HEK293 (cell line): ENCODE data around the gene RPS15.
"Not testable (repeated sequence)": the region's sequence is repeated elsewhere in the genome, so short reads cannot be mapped to it uniquely, and the experiment has no call there.

ENCODE experiments used
- CTCF ChIA-PET: fragments of 350-600 bp; formaldehyde crosslinking; extraction: SDS; loops from one replicate; lab custom pipeline; 2021; ENCODE audit warnings: antibody characterized with exemption; lab: Yijun Ruan, JAX
- POLR2A ChIA-PET: fragments of 300-600 bp; formaldehyde crosslinking; extraction: SDS; loops from one replicate; lab custom pipeline; 2020; ENCODE audit warnings: antibody characterized with exemption, inconsistent platforms; lab: Yijun Ruan, JAX
- H3K27ac ChIP-seq: fragments of 200-500 bp; sonication (Bioruptor generic); 2 replicates; pipeline ENCODE4 v1.5.1; 2014; ENCODE audit warnings: low read depth, low read length, control low read depth, inconsistent platforms; ENCODE audit errors: extremely low read depth
- H3K36me3 ChIP-seq, 2 experiments: fragments of 200-500 bp in 1 of 2; sonication (Bioruptor generic) in 1 of 2; 1 replicate in 1 of 2; 2 replicates in 1 of 2; pipeline ENCODE4 v1.5.1; 2014 to 2017; ENCODE audit warnings: inconsistent platforms in 2 of 2, low read length in 2 of 2; ENCODE audit not compliant: control insufficient read depth in 2 of 2, insufficient read depth in 1 of 2
- H3K4me1 ChIP-seq: fragments of 200-500 bp; sonication (Bioruptor generic); 2 replicates; pipeline ENCODE4 v1.5.1; 2014; ENCODE audit warnings: mild to moderate bottlenecking, low read length, inconsistent platforms; ENCODE audit not compliant: control insufficient read depth, insufficient read depth
- H3K4me3 ChIP-seq: 2 replicates; pipeline ENCODE4 v1.5.1; 2011; ENCODE audit warnings: low read depth, mild to moderate bottlenecking, control low read depth, low read length, moderate library complexity
- H3K9me3 ChIP-seq: fragments of 200-500 bp; sonication (Bioruptor generic); 2 replicates; pipeline ENCODE4 v1.5.1; 2014; ENCODE audit warnings: low read depth, low read length, inconsistent platforms; ENCODE audit not compliant: control insufficient read depth, insufficient read depth
- HOXC10 ChIP-seq: sonication (generic); formaldehyde crosslinking; IDR thresholded peaks from 2 replicates; pipeline ENCODE4 v1.8.1; 2023; ENCODE audit warnings: mild to moderate bottlenecking, missing genetic modification reagents
- ZBTB8A ChIP-seq: fragments of 450-650 bp; formaldehyde crosslinking; IDR thresholded peaks from 2 replicates; pipeline ENCODE4 v1.5.1; 2016; ENCODE audit warnings: missing biosample characterization, missing genetic modification characterization
- ZNF138 ChIP-seq: fragments of 450-650 bp; formaldehyde crosslinking; IDR thresholded peaks from 2 replicates; pipeline ENCODE4 v1.5.1; 2016; ENCODE audit warnings: missing biosample characterization, missing genetic modification characterization, borderline replicate concordance
- ZNF302 ChIP-seq: fragments of 450-650 bp; formaldehyde crosslinking; IDR thresholded peaks from 2 replicates; pipeline ENCODE4 v1.5.1; 2016; ENCODE audit warnings: missing biosample characterization, missing genetic modification characterization, low read depth
- ZNF354C ChIP-seq: fragments of 450-650 bp; formaldehyde crosslinking; IDR thresholded peaks from 2 replicates; pipeline ENCODE4 v1.5.1; 2016; ENCODE audit warnings: missing biosample characterization, missing genetic modification characterization, low read depth, borderline replicate concordance
- ZNF366 ChIP-seq: fragments of 450-650 bp; formaldehyde crosslinking; conservative IDR thresholded peaks from 2 replicates; pipeline ENCODE4 v1.5.1; 2016; ENCODE audit warnings: missing biosample characterization, missing genetic modification characterization
- ZNF37A ChIP-seq: fragments of 450-650 bp; IDR thresholded peaks from 2 replicates; pipeline ENCODE4 v1.5.1; 2018; ENCODE audit warnings: missing biosample characterization, missing genetic modification characterization
- ZNF768 ChIP-seq: fragments of 450-650 bp; formaldehyde crosslinking; IDR thresholded peaks from 2 replicates; pipeline ENCODE4 v1.5.1; 2018; ENCODE audit warnings: missing biosample characterization, mild to moderate bottlenecking, missing genetic modification characterization
- ZNF785 ChIP-seq: fragments of 450-650 bp; formaldehyde crosslinking; IDR thresholded peaks from 2 replicates; pipeline ENCODE4 v1.5.1; 2016; ENCODE audit warnings: missing biosample characterization, missing genetic modification characterization
- ZNF792 ChIP-seq: fragments of 450-650 bp; formaldehyde crosslinking; IDR thresholded peaks from 2 replicates; pipeline ENCODE4 v1.5.1; 2016; ENCODE audit warnings: missing biosample characterization, missing genetic modification characterization
- ZNF830 ChIP-seq: fragments of 450-650 bp; IDR thresholded peaks from 2 replicates; pipeline ENCODE4 v1.5.0; 2018; ENCODE audit warnings: missing biosample characterization, missing genetic modification characterization, low read depth, mild to moderate bottlenecking, moderate library complexity
- TF ChIP-seq, protein P1 (sequence below): fragments of 450-650 bp; formaldehyde crosslinking; IDR thresholded peaks from 2 replicates; pipeline ENCODE4 v1.5.1; 2016; ENCODE audit warnings: missing biosample characterization, missing genetic modification characterization
- TF ChIP-seq, protein P2 (sequence below): sonication (generic); formaldehyde crosslinking; IDR thresholded peaks from 2 replicates; pipeline ENCODE4 v1.8.1; 2022; ENCODE audit warnings: mild to moderate bottlenecking, moderate library complexity, missing genetic modification reagents

RPS15 gene

DNA sequence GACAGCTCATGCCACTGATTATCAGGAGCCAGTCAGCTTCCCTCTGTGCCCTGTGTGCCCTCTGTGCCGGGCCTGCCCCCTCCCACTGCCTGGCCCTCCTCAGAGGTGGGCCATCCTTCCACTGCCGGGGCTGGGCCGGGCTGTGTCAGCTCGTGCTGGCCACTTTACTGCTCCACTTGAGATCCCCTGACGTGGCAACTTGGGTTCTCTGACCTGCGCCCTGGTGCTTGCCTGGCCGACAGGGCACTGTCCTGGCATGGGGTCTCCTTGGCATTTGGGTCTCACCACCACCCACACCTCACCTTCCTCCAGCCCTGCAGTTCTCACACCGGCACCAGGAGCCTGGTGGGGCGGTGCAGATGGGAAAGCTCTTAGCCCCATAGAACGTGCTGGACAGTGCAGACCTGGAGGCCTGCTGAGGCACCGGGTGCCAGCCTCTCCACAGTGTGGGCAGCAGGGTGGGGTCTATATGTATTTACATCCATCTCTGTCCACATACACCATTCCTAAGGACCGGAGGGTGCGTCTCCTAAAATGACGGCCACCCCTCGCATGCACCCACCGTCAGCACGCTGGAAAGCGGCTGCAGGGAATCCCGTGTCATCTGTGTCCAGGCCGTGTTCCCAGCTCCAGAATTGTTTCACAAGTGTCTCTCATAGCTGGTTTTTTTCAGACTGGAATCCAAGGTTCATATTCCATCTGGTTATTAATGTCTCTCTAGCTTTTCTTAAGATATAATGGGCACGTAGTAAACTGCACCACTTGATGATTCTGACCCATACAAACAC lies 19.1 kb upstream of the RPS15 start:
- CTCF ChIA-PET: no interaction called here
- Histone ChIP-seq H3K9me3 (no peaks in the 10 kb centered on the region), H3K27ac (no peak overlapping the region), H3K4me1 (peaks cover 22% of the 10 kb centered on the region), H3K4me3 (no peak overlapping the region), H3K36me3 (peaks cover 9 to 82% of the 10 kb centered on the region in 2 experiments)
- POLR2A ChIA-PET: interaction anchor here (1.1 to 1.2 kb wide), 2 partner anchors 9 to 150 kb away, joined by 3 read pairs; partner anchors contain the start of gene CIRBP
- TF ChIP-seq ZNF138 (tag by site-specific recombination): no peak
- TF ChIP-seq, protein P1, sequence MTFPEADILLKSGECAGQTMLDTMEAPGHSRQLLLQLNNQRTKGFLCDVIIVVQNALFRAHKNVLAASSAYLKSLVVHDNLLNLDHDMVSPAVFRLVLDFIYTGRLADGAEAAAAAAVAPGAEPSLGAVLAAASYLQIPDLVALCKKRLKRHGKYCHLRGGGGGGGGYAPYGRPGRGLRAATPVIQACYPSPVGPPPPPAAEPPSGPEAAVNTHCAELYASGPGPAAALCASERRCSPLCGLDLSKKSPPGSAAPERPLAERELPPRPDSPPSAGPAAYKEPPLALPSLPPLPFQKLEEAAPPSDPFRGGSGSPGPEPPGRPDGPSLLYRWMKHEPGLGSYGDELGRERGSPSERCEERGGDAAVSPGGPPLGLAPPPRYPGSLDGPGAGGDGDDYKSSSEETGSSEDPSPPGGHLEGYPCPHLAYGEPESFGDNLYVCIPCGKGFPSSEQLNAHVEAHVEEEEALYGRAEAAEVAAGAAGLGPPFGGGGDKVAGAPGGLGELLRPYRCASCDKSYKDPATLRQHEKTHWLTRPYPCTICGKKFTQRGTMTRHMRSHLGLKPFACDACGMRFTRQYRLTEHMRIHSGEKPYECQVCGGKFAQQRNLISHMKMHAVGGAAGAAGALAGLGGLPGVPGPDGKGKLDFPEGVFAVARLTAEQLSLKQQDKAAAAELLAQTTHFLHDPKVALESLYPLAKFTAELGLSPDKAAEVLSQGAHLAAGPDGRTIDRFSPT (tag by site-specific recombination): peak; percentile 60

DNA sequence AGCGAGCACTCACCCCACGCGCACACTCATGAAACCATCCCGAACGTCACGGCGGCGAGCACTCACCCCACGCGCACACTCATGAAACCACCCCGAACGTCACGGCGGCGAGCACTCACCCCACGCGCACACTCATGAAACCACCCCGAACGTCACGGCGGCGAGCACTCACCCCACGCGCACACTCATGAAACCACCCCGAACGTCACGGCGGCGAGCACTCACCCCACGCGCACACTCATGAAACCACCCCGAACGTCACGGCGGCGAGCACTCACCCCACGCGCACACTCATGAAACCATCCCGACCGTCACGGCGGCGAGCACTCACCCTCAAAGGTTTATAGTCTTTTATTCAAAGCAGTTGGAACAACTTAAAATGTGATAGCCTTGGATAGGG lies 18.1 kb upstream of the RPS15 start:
- CTCF ChIA-PET, H3K4me3 ChIP-seq, H3K27ac ChIP-seq, H3K9me3 ChIP-seq: not testable (repeated sequence)
- POLR2A ChIA-PET: interaction anchor here (0.9 to 1.0 kb wide), 2 partner anchors 9 to 21 kb away, joined by 3 to 7 read pairs; no protein-coding TSS in a partner anchor
- H3K4me1 ChIP-seq: peaks cover 18% of the 10 kb centered on the region
- H3K36me3 ChIP-seq: peaks cover 5 to 91% of the 10 kb centered on the region in 2 experiments

DNA sequence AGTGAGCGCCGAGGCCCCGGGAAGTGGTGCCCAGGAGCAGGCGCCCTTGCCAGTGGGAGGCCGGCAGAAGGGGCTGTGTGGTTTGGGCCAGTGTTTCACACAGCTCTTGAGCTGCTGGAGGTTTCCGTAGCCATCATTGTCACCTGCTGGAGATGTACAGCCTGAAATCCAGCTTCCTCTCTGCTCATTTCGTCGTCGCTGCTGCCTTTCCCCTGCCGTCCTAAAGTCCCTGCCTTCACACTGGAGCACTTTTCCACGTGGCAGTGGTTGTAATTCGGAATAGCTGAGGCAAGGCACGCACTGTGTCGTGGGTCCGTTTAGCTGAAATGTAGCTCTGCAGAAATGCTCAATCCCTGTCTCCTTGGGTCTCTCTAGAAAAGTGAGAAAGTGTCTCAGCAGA lies 17.6 kb upstream of the RPS15 start:
- TF ChIP-seq ZNF830 (tag by site-specific recombination): no peak
- TF ChIP-seq, protein P2, sequence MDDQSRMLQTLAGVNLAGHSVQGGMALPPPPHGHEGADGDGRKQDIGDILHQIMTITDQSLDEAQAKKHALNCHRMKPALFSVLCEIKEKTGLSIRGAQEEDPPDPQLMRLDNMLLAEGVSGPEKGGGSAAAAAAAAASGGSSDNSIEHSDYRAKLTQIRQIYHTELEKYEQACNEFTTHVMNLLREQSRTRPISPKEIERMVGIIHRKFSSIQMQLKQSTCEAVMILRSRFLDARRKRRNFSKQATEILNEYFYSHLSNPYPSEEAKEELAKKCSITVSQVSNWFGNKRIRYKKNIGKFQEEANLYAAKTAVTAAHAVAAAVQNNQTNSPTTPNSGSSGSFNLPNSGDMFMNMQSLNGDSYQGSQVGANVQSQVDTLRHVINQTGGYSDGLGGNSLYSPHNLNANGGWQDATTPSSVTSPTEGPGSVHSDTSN: no peak
- TF ChIP-seq ZNF768 (tag by site-specific recombination): no peak
- TF ChIP-seq ZNF792 (tag by site-specific recombination): no peak
- TF ChIP-seq ZNF354C: no peak
- H3K27ac ChIP-seq: no peak overlapping the region
- H3K9me3 ChIP-seq: no peaks in the 10 kb centered on the region
- peaks cover 15% of the 10 kb centered on the region for H3K4me1 ChIP-seq
- H3K4me3 ChIP-seq: no peak overlapping the region
- ChIA-PET POLR2A (interaction anchor here (0.8 to 1.0 kb wide), 3 partner anchors 9 to 21 kb away, joined by 3 to 7 read pairs (median 3); no protein-coding TSS in a partner anchor), CTCF (no interaction called here)
- peaks cover 5 to 96% of the 10 kb centered on the region in 2 experiments for H3K36me3 ChIP-seq

DNA sequence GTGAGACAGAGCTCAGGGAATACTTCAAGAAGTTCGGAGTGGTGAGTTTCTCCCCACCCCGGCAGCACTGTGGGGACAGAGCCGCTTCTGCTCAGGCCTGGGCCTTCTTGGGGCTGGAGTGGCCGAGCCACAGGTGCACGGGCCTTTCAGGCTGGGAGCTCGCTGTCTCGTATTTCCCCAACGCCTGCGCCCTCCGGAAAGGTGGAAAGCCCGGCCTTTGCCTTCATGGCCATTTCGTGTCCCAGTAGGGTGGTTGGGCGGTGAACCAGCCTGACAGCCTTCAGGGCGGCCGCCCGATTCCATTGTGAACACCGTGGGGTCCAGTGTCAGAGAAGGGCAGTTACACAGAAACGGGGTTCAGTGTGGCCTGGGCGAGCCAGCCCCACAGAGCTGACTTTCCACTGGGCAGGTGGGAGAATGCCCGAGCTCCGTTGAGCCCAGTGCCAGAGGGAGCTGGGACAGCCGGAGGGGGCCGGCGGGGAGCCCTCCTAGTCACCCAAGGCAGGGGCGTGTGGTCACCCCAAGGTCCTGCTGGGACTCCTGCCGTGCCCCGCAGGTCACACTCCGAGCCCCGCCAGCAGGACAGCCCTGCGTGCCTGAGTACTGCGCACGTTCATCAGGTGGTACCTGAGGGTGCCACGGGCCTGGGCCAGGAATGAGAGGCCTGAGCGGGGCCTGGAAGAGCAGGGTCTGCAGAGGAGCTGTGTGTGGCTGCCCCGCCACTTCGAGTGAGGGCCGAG lies 16.8 kb upstream of the RPS15 start:
- Histone ChIP-seq H3K4me1 (peaks cover 7% of the 10 kb centered on the region), H3K4me3 (no peak overlapping the region), H3K36me3 (peaks cover 5 to 99% of the 10 kb centered on the region in 2 experiments), H3K27ac (0 out of 2 replicates have a peak overlapping the region, but pooled peaks have one; percentile 22), H3K9me3 (no peaks in the 10 kb centered on the region)
- POLR2A ChIA-PET: interaction anchor here (0.8 to 1.0 kb wide), 3 partner anchors 8 to 20 kb away, joined by 3 to 7 read pairs (median 3); no protein-coding TSS in a partner anchor
- CTCF ChIA-PET: no interaction called here
- no peak for TF ChIP-seq ZNF366 (tag by site-specific recombination)
- TF ChIP-seq HOXC10 (CRISPR knock-in tag): no peak
- no peak for TF ChIP-seq ZBTB8A (tag by site-specific recombination)
- TF ChIP-seq ZNF785 (tag by site-specific recombination): no peak
- TF ChIP-seq ZNF302 (tag by site-specific recombination): no peak
- TF ChIP-seq ZNF37A (tag by site-specific recombination): no peak
